IPS DF 4.7 (cell line): Measurements from ENCODE around the gene MTMR4.
"Not testable (repeated sequence)": the region's sequence is repeated elsewhere in the genome, so short reads cannot be mapped to it uniquely, and the experiment has no call there.

Experiments
- DNase-seq: peaks from one replicate; pipeline ENCODE4 v3.0.0-alpha.2; 2013; ENCODE audit warnings: low spot score; ENCODE audit errors: extremely low read depth

Gene MTMR4

GRCh38 chr17:58527306-58527705, 12.9 kb upstream of the MTMR4 start:
- no peak for DNase-seq

GRCh38 chr17:58525239-58525638, 10.8 kb upstream of the MTMR4 start:
- no peak for DNase-seq

- no peak for DNase-seq
These were observed 7.2 kb upstream of the MTMR4 start for GRCh38 chr17:58521680-58522079.

- DNase-seq, result no peak
These were observed 6.5 kb upstream of the MTMR4 start for GRCh38 chr17:58520843-58521430.

GRCh38 chr17:58517928-58518609, 3.6 kb upstream of the MTMR4 start:
- peak; percentile 98 for DNase-seq

GRCh38 chr17:58517378-58517927, 3.0 kb upstream of the MTMR4 start:
- DNase-seq, result no peak

- no peak for DNase-seq
These were observed 2.4 kb upstream of the MTMR4 start for GRCh38 chr17:58516644-58517377.

GRCh38 chr17:58515286-58515685, 848 bp upstream of the MTMR4 start:
- no peak for DNase-seq

GRCh38 chr17:58514770-58515157, 326 bp upstream of the MTMR4 start:
- no peak for DNase-seq

- no peak for DNase-seq
These were observed 1.0 kb downstream of the MTMR4 start for GRCh38 chr17:58513267-58513964.

- DNase-seq, result no peak
These were observed 4.4 kb downstream of the MTMR4 start for GRCh38 chr17:58510075-58510474.

- no peak for DNase-seq
These were observed 5.9 kb downstream of the MTMR4 start for GRCh38 chr17:58508341-58509067.

- no peak for DNase-seq
These were observed 7.3 kb downstream of the MTMR4 start for GRCh38 chr17:58507123-58507634.

- no peak for DNase-seq
These were observed 7.9 kb downstream of the MTMR4 start for GRCh38 chr17:58506354-58507080.

- no peak for DNase-seq
These were observed 9.5 kb downstream of the MTMR4 start for GRCh38 chr17:58504826-58505351.

- DNase-seq, result no peak
These were observed 10.6 kb downstream of the MTMR4 start for GRCh38 chr17:58503866-58504265.

- not testable (repeated sequence) for DNase-seq
These were observed 11.3 kb downstream of the MTMR4 start for GRCh38 chr17:58503134-58503533.

- DNase-seq, result no peak
These were observed 13.0 kb downstream of the MTMR4 start for GRCh38 chr17:58501451-58501850.

GRCh38 chr17:58498177-58498828, 16.1 kb downstream of the MTMR4 start:
- DNase-seq, result no peak
